ENCODE results near the gene C2orf76.

C2orf76 gene

GRCh38 chr2:119308793-119309330 is 57.8 kb downstream of the C2orf76 start:
- no peak for DNase-seq (ENCODE audit: low read depth)
- no peak overlapping the region for H3K4me3 ChIP-seq (ENCODE audit: low read length)
- TF ChIP-seq, protein P1, sequence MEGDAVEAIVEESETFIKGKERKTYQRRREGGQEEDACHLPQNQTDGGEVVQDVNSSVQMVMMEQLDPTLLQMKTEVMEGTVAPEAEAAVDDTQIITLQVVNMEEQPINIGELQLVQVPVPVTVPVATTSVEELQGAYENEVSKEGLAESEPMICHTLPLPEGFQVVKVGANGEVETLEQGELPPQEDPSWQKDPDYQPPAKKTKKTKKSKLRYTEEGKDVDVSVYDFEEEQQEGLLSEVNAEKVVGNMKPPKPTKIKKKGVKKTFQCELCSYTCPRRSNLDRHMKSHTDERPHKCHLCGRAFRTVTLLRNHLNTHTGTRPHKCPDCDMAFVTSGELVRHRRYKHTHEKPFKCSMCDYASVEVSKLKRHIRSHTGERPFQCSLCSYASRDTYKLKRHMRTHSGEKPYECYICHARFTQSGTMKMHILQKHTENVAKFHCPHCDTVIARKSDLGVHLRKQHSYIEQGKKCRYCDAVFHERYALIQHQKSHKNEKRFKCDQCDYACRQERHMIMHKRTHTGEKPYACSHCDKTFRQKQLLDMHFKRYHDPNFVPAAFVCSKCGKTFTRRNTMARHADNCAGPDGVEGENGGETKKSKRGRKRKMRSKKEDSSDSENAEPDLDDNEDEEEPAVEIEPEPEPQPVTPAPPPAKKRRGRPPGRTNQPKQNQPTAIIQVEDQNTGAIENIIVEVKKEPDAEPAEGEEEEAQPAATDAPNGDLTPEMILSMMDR (conservative IDR thresholded peaks at IDR 0.05; ENCODE audit: low read depth, low read length), result no peak

DNA sequence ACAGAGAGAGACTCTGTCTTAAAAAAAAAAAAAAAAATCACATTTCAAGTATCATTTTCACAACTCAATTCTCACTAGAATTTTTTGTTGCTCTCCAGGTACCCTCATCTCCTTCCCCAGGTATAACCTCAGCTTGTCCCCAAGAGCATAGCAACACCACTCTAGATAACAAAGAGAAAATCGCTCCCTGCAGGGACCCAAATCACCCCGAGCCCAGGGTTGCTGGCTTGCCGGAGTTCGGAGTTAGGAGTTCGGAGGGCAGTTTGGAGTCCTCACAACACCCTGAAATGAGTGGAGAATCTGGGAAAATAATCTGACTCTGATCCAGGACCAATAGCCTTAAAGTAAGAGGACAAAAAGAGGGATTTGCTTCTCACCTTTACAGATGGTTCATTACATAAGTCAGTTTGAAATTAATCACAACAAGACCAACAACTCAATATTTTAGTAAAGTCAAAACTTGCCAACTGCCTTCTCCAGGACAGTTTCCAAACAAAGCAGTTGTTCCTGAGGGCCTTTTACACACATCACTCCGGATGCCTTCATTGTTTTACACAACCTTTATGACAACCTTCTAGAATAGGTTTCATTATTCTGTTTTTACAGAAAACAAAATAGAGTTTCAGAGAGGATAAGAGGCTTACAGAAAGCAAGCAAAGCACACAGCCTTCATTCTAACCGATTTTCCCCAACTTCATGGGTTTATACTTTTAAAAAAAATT is 59.1 kb downstream of the C2orf76 start:
- no peak for DNase-seq (ENCODE audit: low read depth)
- no peak overlapping the region for H3K4me3 ChIP-seq (ENCODE audit: low read length)
- TF ChIP-seq, protein P1 (conservative IDR thresholded peaks at IDR 0.05; ENCODE audit: low read depth, low read length), result no peak

- no peak overlapping the region for H3K4me3 ChIP-seq (ENCODE audit: low read length)
- DNase-seq (ENCODE audit: low read depth), result no peak
- TF ChIP-seq, protein P1 (conservative IDR thresholded peaks at IDR 0.05; ENCODE audit: low read depth, low read length), result no peak
Observed at GRCh38 chr2:119306196-119306590, 60.4 kb downstream of the C2orf76 start.

- H3K4me3 ChIP-seq (ENCODE audit: low read length), result no peak overlapping the region
- no peak for DNase-seq (ENCODE audit: low read depth)
- TF ChIP-seq, protein P1 (conservative IDR thresholded peaks at IDR 0.05; ENCODE audit: low read depth, low read length), result no peak
Observed at GRCh38 chr2:119305497-119306195, 61.0 kb downstream of the C2orf76 start.

- DNase-seq (ENCODE audit: low read depth), result no peak
- H3K4me3 ChIP-seq (ENCODE audit: low read length), result no peak overlapping the region
- TF ChIP-seq, protein P1 (conservative IDR thresholded peaks at IDR 0.05; ENCODE audit: low read depth, low read length), result no peak
Observed at GRCh38 chr2:119304847-119305246, 61.8 kb downstream of the C2orf76 start.

DNA sequence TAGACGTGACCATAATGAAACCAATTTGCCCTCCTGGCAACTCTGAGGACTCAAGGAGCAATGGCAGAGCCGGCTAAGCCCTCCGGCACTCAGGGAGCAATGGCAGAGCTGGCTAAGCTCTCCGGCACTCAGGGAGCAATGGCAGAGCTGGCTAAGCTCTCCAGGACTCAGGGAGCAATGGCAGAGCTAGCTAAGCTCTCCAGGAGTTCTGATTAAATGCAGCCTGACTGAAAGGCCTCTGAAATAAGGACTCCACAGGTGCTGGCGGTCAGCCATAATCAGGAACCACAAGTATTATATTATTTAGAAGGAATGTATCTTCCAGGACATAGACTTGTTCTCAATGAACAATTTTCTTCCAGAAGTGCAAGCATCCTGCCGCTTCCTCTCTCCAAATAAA is 65.2 kb downstream of the C2orf76 start:
- DNase-seq (ENCODE audit: low read depth), result peak; percentile 16
- TF ChIP-seq, protein P1 (conservative IDR thresholded peaks at IDR 0.05; ENCODE audit: low read depth, low read length), result no peak
- H3K4me3 ChIP-seq (ENCODE audit: low read length), result no peak overlapping the region
